Measurements from ENCODE around the gene MMP23B.
"Not testable (repeated sequence)": the region's sequence is repeated elsewhere in the genome, so short reads cannot be mapped to it uniquely, and the experiment has no call there.

DNA sequence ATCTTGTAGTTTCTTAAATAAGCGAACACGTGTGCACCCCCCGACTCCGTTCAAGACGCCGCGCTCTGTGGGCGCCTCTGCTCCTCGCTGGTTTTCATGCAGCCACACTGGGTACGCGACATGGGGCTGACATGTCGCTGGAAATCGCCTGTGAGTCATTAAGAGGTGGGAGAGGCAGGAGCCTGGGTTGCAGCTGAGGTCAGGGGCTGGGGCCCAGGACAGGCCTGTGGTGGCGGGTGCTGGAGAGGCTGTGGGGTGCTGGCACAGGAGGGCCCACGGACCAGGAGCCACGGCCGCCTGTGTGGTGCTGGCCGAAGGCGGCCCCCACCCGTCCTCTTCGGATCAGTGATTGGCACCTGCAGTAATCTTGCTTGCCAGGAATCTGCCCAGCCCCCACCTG lies 42.8 kb downstream of the MMP23B start:
- TF ChIP-seq POLR2AphosphoS5 (IDR thresholded peaks at IDR 0.05), result not testable (repeated sequence)
- TF ChIP-seq, protein P1, sequence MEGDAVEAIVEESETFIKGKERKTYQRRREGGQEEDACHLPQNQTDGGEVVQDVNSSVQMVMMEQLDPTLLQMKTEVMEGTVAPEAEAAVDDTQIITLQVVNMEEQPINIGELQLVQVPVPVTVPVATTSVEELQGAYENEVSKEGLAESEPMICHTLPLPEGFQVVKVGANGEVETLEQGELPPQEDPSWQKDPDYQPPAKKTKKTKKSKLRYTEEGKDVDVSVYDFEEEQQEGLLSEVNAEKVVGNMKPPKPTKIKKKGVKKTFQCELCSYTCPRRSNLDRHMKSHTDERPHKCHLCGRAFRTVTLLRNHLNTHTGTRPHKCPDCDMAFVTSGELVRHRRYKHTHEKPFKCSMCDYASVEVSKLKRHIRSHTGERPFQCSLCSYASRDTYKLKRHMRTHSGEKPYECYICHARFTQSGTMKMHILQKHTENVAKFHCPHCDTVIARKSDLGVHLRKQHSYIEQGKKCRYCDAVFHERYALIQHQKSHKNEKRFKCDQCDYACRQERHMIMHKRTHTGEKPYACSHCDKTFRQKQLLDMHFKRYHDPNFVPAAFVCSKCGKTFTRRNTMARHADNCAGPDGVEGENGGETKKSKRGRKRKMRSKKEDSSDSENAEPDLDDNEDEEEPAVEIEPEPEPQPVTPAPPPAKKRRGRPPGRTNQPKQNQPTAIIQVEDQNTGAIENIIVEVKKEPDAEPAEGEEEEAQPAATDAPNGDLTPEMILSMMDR (IDR thresholded peaks at IDR 0.05; ENCODE audit: poor library complexity, severe bottlenecking), result not testable (repeated sequence)
